ENCODE results near the gene TRAK1. TPM values are rescaled to one million over a fixed set of nuclear protein-coding genes. Genes with fewer than 3 reads are reported as not detected.

Gene TRAK1
- total RNA-seq, 2 experiments from 2014 or later = 23.1 to 24.6 TPM

Other genes starting within 250 kb of the TRAK1 start
- gene ULK4, start 129.3 kb upstream of the TRAK1 start, total RNA-seq = 10 to 100 TPM; 11.8 to 12.3 TPM
- not detected for gene CCK, start 174.8 kb downstream of the TRAK1 start, total RNA-seq

Measured in activated CD8-positive, alpha-beta memory T cell treated with anti-CD3 and anti-CD28 coated beads for 36 hours (primary cell).